Smooth muscle cell (in vitro differentiated cells): Measurements from ENCODE around the gene PET100. TPM values are rescaled to one million over a fixed set of nuclear protein-coding genes. Genes with fewer than 3 reads are reported as not detected.

Experiments
- DNase-seq: peaks from one replicate; lab custom pipeline; 2025; ENCODE audit not compliant: unreplicated experiment; lab: John Stamatoyannopoulos, UW
- H2AFZ ChIP-seq: fragments of 200-600 bp; sonication (generic); 2 replicates; pipeline ENCODE4 v1.6.0; 2016; ENCODE audit warnings: antibody characterized with exemption, low read depth, mild to moderate bottlenecking
- H3F3A ChIP-seq: fragments of 200-600 bp; sonication (generic); 2 replicates; pipeline ENCODE4 v1.6.0; 2017; ENCODE audit warnings: antibody characterized with exemption, low read depth
- H3K27ac ChIP-seq: fragments of 200-600 bp; sonication (generic); 2 replicates; pipeline ENCODE4 v1.5.1; 2016; ENCODE audit warnings: low read depth, mild to moderate bottlenecking
- H3K27me3 ChIP-seq: fragments of 200-600 bp; sonication (generic); 2 replicates; pipeline ENCODE4 v1.6.1; 2016; ENCODE audit warnings: low read depth, mild to moderate bottlenecking
- H3K36me3 ChIP-seq: fragments of 200-600 bp; sonication (generic); 2 replicates; pipeline ENCODE4 v1.5.1; 2016; ENCODE audit warnings: low read depth
- H3K4me1 ChIP-seq: fragments of 200-600 bp; sonication (generic); 2 replicates; pipeline ENCODE4 v1.5.1; 2016; ENCODE audit warnings: low read depth
- H3K4me2 ChIP-seq: fragments of 200-600 bp; sonication (generic); 2 replicates; pipeline ENCODE4 v1.6.0; 2016; ENCODE audit warnings: mild to moderate bottlenecking
- H3K4me3 ChIP-seq: fragments of 200-600 bp; sonication (generic); 2 replicates; pipeline ENCODE4 v1.5.1; 2016; ENCODE audit warnings: mild to moderate bottlenecking
- H3K79me2 ChIP-seq: fragments of 200-600 bp; sonication (generic); 2 replicates; pipeline ENCODE4 v1.6.0; 2016; ENCODE audit warnings: low read depth, mild to moderate bottlenecking
- H3K9ac ChIP-seq: fragments of 200-600 bp; sonication (generic); 2 replicates; pipeline ENCODE4 v1.6.0; 2016; ENCODE audit warnings: low read depth
- H3K9me3 ChIP-seq: fragments of 200-600 bp; sonication (generic); replicated peaks from 2 replicates; pipeline ENCODE4 v1.5.1; 2016; ENCODE audit warnings: low read depth
- H4K20me1 ChIP-seq: fragments of 200-600 bp; sonication (generic); 2 replicates; pipeline ENCODE4 v1.6.0; 2016; ENCODE audit warnings: low read depth
- CTCF ChIP-seq: fragments of 200-600 bp; sonication (generic); IDR thresholded peaks from 2 replicates; pipeline ENCODE4 v1.5.1; 2017; ENCODE audit warnings: borderline replicate concordance, mild to moderate bottlenecking, antibody characterized with exemption; ENCODE audit not compliant: insufficient read depth, poor library complexity, severe bottlenecking
- WGBS: methylation state at CpG from one replicate; pipeline ENCODE4 v1.1.7; 2016; ENCODE audit warnings: low lambda C conversion rate; 5-methylcytosine and 5-hydroxymethylcytosine counted together
- polyA plus RNA-seq: library from polyadenylated mRNA; unstranded; fragments of >200 nt; fragmentation: Nextera tagmentation; extraction: Ambion mirVana; gene quantifications from 2 replicates; pipeline ENCODE4 v1.2.1, GENCODE V29; 2016
- total RNA-seq: library from RNA; depleted of rRNA; stranded (reverse); fragments of >200 nt; gene quantifications from 2 replicates; pipeline ENCODE4 v1.2.3, GENCODE V29; 2014

PET100 gene
- total RNA-seq (14.5 and 22.1 TPM in 2 replicates), polyA plus RNA-seq (354 and 386 TPM in 2 replicates)

GRCh38 chr19:7629347-7630054 is at the start of gene PET100, which contains the start of gene XAB2:
Gene PET100, plus strand, starts transcription at chr19:7629793. Its CDS starts 41 bp downstream, at chr19:7629834.
Gene XAB2, minus strand, starts transcription at chr19:7629545. Its CDS starts 18 bp downstream, at chr19:7629527.
- peaks cover 17% of the 10 kb centered on the region for H3K4me1 ChIP-seq
- under 1% methylated on average over 40 of the region's 40 CpGs for WGBS
- no peaks in the 10 kb centered on the region for H3K36me3 ChIP-seq
- peaks cover 45% of the 10 kb centered on the region for H3K79me2 ChIP-seq
- no peaks in the 10 kb centered on the region for H3F3A ChIP-seq
- H2AFZ ChIP-seq = peak within 1 kb of the TSS; percentile 60
- no peaks in the 10 kb centered on the region for H3K27me3 ChIP-seq
- H3K27ac ChIP-seq = peak within 1 kb of the TSS; percentile 90
- peak; percentile 82 for DNase-seq
- peak within 1 kb of the TSS; percentile 83 for H3K4me3 ChIP-seq
- H3K4me2 ChIP-seq = peak within 1 kb of the TSS; percentile 94
- H3K9me3 ChIP-seq = no peaks in the 10 kb centered on the region
- TF ChIP-seq CTCF = no peak
- H3K9ac ChIP-seq = peak within 1 kb of the TSS; percentile 98
- no peaks in the 10 kb centered on the region for H4K20me1 ChIP-seq

GRCh38 chr19:7582446-7582845 is 47.1 kb upstream of the PET100 start:
- no peaks in the 10 kb centered on the region for H3K36me3 ChIP-seq
- no peak for TF ChIP-seq CTCF
- H3K4me3 ChIP-seq = no peak overlapping the region
- H3K4me2 ChIP-seq = no peak overlapping the region
- H3K4me1 ChIP-seq = no peaks in the 10 kb centered on the region
- H4K20me1 ChIP-seq = no peaks in the 10 kb centered on the region
- H3K79me2 ChIP-seq = no peaks in the 10 kb centered on the region
- peaks cover 11% of the 10 kb centered on the region for H3K27me3 ChIP-seq
- H3K9me3 ChIP-seq = no peaks in the 10 kb centered on the region
- WGBS = 69% methylated on average over 11 of the region's 11 CpGs
- no peak for DNase-seq
- no peak overlapping the region for H3K9ac ChIP-seq
- H2AFZ ChIP-seq = no peak overlapping the region
- no peaks in the 10 kb centered on the region for H3F3A ChIP-seq
- H3K27ac ChIP-seq = no peak overlapping the region

GRCh38 chr19:7589822-7590221 is 39.8 kb upstream of the PET100 start:
- no peaks in the 10 kb centered on the region for H3F3A ChIP-seq
- no peaks in the 10 kb centered on the region for H3K36me3 ChIP-seq
- no peak for DNase-seq
- H3K4me1 ChIP-seq = no peaks in the 10 kb centered on the region
- no peak overlapping the region for H3K27ac ChIP-seq
- no peaks in the 10 kb centered on the region for H3K79me2 ChIP-seq
- no peaks in the 10 kb centered on the region for H3K9me3 ChIP-seq
- no peak overlapping the region for H3K9ac ChIP-seq
- no peak for TF ChIP-seq CTCF
- no peaks in the 10 kb centered on the region for H4K20me1 ChIP-seq
- 94% methylated on average over 7 of the region's 7 CpGs for WGBS
- H3K4me2 ChIP-seq = no peak overlapping the region
- no peak overlapping the region for H3K4me3 ChIP-seq
- H3K27me3 ChIP-seq = peaks cover 17% of the 10 kb centered on the region
- no peak overlapping the region for H2AFZ ChIP-seq

GRCh38 chr19:7590256-7590655 is 39.3 kb upstream of the PET100 start:
- no peak overlapping the region for H3K9ac ChIP-seq
- no peak overlapping the region for H3K4me2 ChIP-seq
- no peak overlapping the region for H2AFZ ChIP-seq
- H3K4me3 ChIP-seq = no peak overlapping the region
- no peaks in the 10 kb centered on the region for H3F3A ChIP-seq
- no peaks in the 10 kb centered on the region for H3K9me3 ChIP-seq
- no peaks in the 10 kb centered on the region for H4K20me1 ChIP-seq
- peaks cover 21% of the 10 kb centered on the region for H3K27me3 ChIP-seq
- WGBS = 61% methylated on average over 8 of the region's 8 CpGs
- no peak overlapping the region for H3K27ac ChIP-seq
- no peaks in the 10 kb centered on the region for H3K36me3 ChIP-seq
- H3K79me2 ChIP-seq = no peaks in the 10 kb centered on the region
- no peak for TF ChIP-seq CTCF
- no peaks in the 10 kb centered on the region for H3K4me1 ChIP-seq
- no peak for DNase-seq
